ENCODE data around the gene AKAP17A.

The AKAP17A gene

GRCh38 chrX:1581132-1581531 is 10.3 kb upstream of the AKAP17A start:
- in situ Hi-C loops (cut with MboI; ENCODE audit: low sequenced_read_pairs), result loop anchor here (25.0 kb wide), 1 partner anchor 119 kb away; the partner anchor contains the start of gene ASMTL

GRCh38 chrX:1582686-1583437 is 8.5 kb upstream of the AKAP17A start:
- in situ Hi-C loops (cut with MboI; ENCODE audit: low sequenced_read_pairs), result loop anchor here (25.0 kb wide), 1 partner anchor 121 kb away; the partner anchor contains the start of gene ASMTL

- in situ Hi-C loops (cut with MboI; ENCODE audit: low sequenced_read_pairs), result loop anchor here (25.0 kb wide), 1 partner anchor 122 kb away; the partner anchor contains the start of gene ASMTL
Measured at GRCh38 chrX:1584237-1585011, 7.0 kb upstream of the AKAP17A start.

GRCh38 chrX:1587161-1587560 is 4.2 kb upstream of the AKAP17A start:
- in situ Hi-C loops (cut with MboI; ENCODE audit: low sequenced_read_pairs), result loop anchor here (25.0 kb wide), 1 partner anchor 125 kb away; the partner anchor contains the start of gene ASMTL

- in situ Hi-C loops (cut with MboI; ENCODE audit: low sequenced_read_pairs), result loop anchor here (25.0 kb wide), 1 partner anchor 127 kb away; the partner anchor contains the start of gene ASMTL
Measured at GRCh38 chrX:1589356-1590130, 1.9 kb upstream of the AKAP17A start.

- in situ Hi-C loops (cut with MboI; ENCODE audit: low sequenced_read_pairs), result loop anchor here (25.0 kb wide), 1 partner anchor 130 kb away; the partner anchor contains the start of gene ASMTL
Measured at GRCh38 chrX:1591863-1592469, 562 bp downstream of the AKAP17A start.

GRCh38 chrX:1592470-1593142 is 1.2 kb downstream of the AKAP17A start:
- in situ Hi-C loops (cut with MboI; ENCODE audit: low sequenced_read_pairs), result loop anchor here (25.0 kb wide), 1 partner anchor 130 kb away; the partner anchor contains the start of gene ASMTL

GRCh38 chrX:1593286-1594271 is 2.2 kb downstream of the AKAP17A start:
- in situ Hi-C loops (cut with MboI; ENCODE audit: low sequenced_read_pairs), result loop anchor here (25.0 kb wide), 1 partner anchor 131 kb away; the partner anchor contains the start of gene ASMTL

- in situ Hi-C loops (cut with MboI; ENCODE audit: low sequenced_read_pairs), result loop anchor here (25.0 kb wide), 1 partner anchor 133 kb away; the partner anchor contains the start of gene ASMTL
Measured at GRCh38 chrX:1595711-1596060, 4.3 kb downstream of the AKAP17A start.

GRCh38 chrX:1596676-1597344 is 5.4 kb downstream of the AKAP17A start:
- in situ Hi-C loops (cut with MboI; ENCODE audit: low sequenced_read_pairs), result loop anchor here (25.0 kb wide), 1 partner anchor 135 kb away; the partner anchor contains the start of gene ASMTL

- in situ Hi-C loops (cut with MboI; ENCODE audit: low sequenced_read_pairs), result loop anchor here (25.0 kb wide), 1 partner anchor 135 kb away; the partner anchor contains the start of gene ASMTL
Measured at GRCh38 chrX:1597345-1598020, 6.1 kb downstream of the AKAP17A start.

GRCh38 chrX:1598021-1598875 is 6.8 kb downstream of the AKAP17A start:
- in situ Hi-C loops (cut with MboI; ENCODE audit: low sequenced_read_pairs), result loop anchor here (25.0 kb wide), 1 partner anchor 136 kb away; the partner anchor contains the start of gene ASMTL

GRCh38 chrX:1598876-1599790 is 7.7 kb downstream of the AKAP17A start:
- in situ Hi-C loops (cut with MboI; ENCODE audit: low sequenced_read_pairs), result loop anchor here (25.0 kb wide), 1 partner anchor 137 kb away; the partner anchor contains the start of gene ASMTL

- in situ Hi-C loops (cut with MboI; ENCODE audit: low sequenced_read_pairs), result loop anchor here (25.0 kb wide), 1 partner anchor 138 kb away; the partner anchor contains the start of gene ASMTL
Measured at GRCh38 chrX:1599791-1600405, 8.5 kb downstream of the AKAP17A start.
